ENCODE measurements around the gene USP36. TPM values are rescaled to one million over a fixed set of nuclear protein-coding genes. Genes with fewer than 3 reads are reported as not detected.

Gene USP36
- total RNA-seq, 3 donors from 2014 or later: 50.2 to 58.8 (median 55.4) TPM

DNA sequence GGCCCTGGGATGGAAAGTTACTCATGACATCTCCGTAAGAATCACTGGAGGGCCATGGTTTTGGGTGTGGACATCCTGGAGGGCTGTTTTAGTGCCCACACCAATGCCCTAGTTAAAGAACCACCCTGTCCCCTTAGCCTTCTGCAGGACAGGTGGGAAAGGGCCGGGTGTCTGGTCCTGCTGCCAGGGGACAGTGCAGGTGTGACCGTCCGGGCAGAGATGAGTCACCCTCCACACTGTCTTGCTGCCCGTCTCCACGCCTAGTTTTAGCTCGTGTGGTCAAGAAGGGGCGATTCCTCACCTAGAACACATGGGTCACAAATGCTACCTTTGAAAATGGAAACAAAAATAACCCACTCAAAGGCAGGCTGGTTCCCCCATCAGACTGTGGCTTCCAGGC is 45.3 kb upstream of the USP36 start:
- H3K9me3 ChIP-seq: no peaks in the 10 kb centered on the region
- DNase-seq (ENCODE audit: low spot score in 2 of 2): no peak
- H3K27ac ChIP-seq: peak overlapping the region; percentile 85 to 98
- peaks cover 19 to 20% of the 10 kb centered on the region in 2 donors for H3K4me1 ChIP-seq
- no peaks in the 10 kb centered on the region for H3K27me3 ChIP-seq
- no peaks in the 10 kb centered on the region for H3K36me3 ChIP-seq
- no peak overlapping the region for H3K4me3 ChIP-seq
- no peak for TF ChIP-seq POLR2A (IDR thresholded peaks at IDR 0.05)
- TF ChIP-seq, protein P1, sequence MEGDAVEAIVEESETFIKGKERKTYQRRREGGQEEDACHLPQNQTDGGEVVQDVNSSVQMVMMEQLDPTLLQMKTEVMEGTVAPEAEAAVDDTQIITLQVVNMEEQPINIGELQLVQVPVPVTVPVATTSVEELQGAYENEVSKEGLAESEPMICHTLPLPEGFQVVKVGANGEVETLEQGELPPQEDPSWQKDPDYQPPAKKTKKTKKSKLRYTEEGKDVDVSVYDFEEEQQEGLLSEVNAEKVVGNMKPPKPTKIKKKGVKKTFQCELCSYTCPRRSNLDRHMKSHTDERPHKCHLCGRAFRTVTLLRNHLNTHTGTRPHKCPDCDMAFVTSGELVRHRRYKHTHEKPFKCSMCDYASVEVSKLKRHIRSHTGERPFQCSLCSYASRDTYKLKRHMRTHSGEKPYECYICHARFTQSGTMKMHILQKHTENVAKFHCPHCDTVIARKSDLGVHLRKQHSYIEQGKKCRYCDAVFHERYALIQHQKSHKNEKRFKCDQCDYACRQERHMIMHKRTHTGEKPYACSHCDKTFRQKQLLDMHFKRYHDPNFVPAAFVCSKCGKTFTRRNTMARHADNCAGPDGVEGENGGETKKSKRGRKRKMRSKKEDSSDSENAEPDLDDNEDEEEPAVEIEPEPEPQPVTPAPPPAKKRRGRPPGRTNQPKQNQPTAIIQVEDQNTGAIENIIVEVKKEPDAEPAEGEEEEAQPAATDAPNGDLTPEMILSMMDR (IDR thresholded peaks at IDR 0.05): no peak
- no peak for TF ChIP-seq POLR2AphosphoS5 (IDR thresholded peaks at IDR 0.05)
- intact Hi-C loops (cut with DNase I; ENCODE audit: low total_unique reads): no loop called here

DNA sequence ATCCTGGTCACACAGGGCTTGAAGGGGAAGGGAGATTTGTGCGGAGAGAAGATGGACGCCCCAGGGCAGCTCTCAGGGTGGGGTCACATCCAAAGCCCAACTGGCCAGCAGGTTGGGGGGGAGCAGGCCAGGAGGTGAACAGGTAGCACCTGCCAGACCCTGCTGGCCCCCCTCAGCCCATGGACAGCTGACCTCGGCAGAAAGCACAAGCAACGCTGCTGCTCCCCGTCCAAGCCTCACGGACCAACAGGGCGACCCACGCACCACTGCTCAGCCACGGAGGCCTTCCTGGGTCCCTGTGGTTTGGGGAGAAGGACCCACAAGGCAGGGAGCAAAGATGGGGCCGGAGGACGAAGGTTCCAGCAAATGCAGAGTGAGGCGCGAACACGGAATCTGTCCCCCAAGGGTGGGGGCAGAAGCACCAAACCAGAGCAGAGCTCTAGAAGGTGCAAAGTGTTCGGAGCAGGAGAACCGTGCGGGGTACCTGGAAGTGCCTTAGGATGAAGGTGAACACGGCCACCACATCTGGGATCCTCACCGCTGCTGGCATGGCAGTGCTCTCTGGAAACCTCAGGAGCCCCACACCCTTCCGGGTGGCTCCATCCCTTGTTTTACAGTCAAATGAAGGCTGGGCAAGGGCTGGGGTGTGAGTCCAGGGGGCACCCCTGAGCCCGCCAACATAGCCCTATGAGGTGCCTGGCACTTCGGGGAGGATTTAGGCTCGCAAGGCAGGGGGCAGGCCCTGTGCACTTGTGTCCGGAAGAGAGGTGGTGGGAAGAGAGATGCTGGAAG is 44.5 kb upstream of the USP36 start:
- H3K9me3 ChIP-seq: no peaks in the 10 kb centered on the region
- TF ChIP-seq POLR2A (IDR thresholded peaks at IDR 0.05): no peak
- TF ChIP-seq, protein P1 (IDR thresholded peaks at IDR 0.05): no peak
- no peak for TF ChIP-seq POLR2AphosphoS5 (IDR thresholded peaks at IDR 0.05)
- H3K27ac ChIP-seq: peak overlapping the region; percentile 85 to 98
- DNase-seq (ENCODE audit: low spot score in 2 of 2): no peak
- H3K4me1 ChIP-seq: peaks cover 19 to 20% of the 10 kb centered on the region in 2 donors
- H3K36me3 ChIP-seq: no peaks in the 10 kb centered on the region
- intact Hi-C loops (cut with DNase I; ENCODE audit: low total_unique reads): no loop called here
- peak overlapping the region in 2 of 3 donors; percentile 28 to 59 for H3K4me3 ChIP-seq
- H3K27me3 ChIP-seq: no peaks in the 10 kb centered on the region

DNA sequence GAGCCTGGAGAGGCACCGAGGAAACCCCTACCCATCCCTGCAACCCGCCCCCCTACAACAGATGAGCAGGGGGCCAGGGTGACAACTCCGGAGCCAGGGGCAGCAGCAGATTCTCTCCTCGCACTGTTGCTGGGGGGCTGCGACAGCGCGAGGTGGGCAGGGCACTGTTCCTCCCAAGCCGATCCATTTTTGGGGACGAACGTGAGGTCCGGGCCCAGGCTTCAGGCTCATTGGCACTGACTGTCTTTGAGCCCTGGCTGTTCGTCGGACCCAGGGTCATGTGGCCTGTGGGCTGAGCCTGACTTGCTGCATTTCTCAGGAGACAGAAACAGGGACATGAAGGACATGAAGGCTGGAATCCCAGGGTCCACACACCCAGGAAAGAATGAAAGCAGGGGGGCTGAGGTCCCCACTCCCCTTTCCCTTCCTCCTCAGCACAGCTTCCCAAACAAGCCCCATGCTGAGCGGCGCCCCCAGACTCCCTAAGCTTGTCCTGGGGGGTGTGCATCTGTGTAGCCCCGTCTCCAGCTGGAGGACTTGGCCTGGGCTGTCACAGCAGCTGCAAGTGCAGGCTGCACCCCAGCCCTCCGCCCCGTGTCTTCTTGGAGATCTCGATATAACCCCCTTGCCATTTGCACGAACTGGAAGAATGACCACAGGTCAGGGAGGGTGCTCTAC is 43.7 kb upstream of the USP36 start:
- H3K4me3 ChIP-seq: peak overlapping the region; percentile 28 to 59 (median 33)
- TF ChIP-seq, protein P1 (IDR thresholded peaks at IDR 0.05): no peak
- no peak for TF ChIP-seq POLR2A (IDR thresholded peaks at IDR 0.05)
- TF ChIP-seq POLR2AphosphoS5 (IDR thresholded peaks at IDR 0.05): no peak
- no peaks in the 10 kb centered on the region for H3K27me3 ChIP-seq
- no peaks in the 10 kb centered on the region for H3K9me3 ChIP-seq
- DNase-seq (ENCODE audit: low spot score in 2 of 2): no peak
- peaks cover 19 to 20% of the 10 kb centered on the region in 2 donors for H3K4me1 ChIP-seq
- no peaks in the 10 kb centered on the region for H3K36me3 ChIP-seq
- H3K27ac ChIP-seq: peak overlapping the region; percentile 85 to 98
- intact Hi-C loops (cut with DNase I; ENCODE audit: low total_unique reads): no loop called here

DNA sequence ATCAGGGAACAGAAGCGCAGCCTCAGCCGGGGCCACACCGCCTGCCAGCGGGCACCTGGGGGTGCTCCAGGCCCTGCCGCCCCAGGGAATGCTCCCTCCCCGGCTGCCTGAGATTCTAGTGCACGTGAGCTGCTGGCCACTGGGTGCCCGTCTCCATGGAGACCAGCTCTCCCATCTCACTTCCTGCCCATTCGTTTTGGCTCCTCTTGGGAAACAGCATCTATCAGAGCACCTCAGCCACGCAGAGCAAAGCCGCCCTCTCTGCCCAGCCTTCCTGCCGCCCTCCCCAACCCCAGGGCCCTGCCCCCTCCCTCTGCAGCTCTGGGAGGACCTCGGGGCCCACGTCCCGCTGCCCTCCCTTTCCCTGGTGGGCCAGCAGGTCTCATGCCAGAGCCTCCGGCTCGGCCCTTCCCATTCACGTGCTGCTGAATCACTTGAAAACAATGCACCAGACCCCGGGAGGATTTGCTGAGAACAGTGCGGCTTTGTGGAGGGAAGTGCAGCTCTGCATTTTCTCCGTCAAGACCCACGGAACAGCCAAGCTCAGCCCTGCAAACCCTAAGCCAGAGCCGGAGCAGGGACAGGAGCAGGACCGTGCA is 43.0 kb upstream of the USP36 start:
- Histone ChIP-seq H3K36me3 (no peaks in the 10 kb centered on the region), H3K4me1 (peaks cover 19 to 20% of the 10 kb centered on the region in 2 donors), H3K27ac (peak overlapping the region; percentile 85 to 98), H3K27me3 (no peaks in the 10 kb centered on the region), H3K4me3 (peak overlapping the region; percentile 28 to 59 (median 33)), H3K9me3 (no peaks in the 10 kb centered on the region)
- peak; percentile 60 to 82 for DNase-seq (ENCODE audit: low spot score in 2 of 2)
- TF ChIP-seq POLR2AphosphoS5 (IDR thresholded peaks at IDR 0.05): peak; percentile 77 to 95 (median 86)
- TF ChIP-seq, protein P1 (IDR thresholded peaks at IDR 0.05): no peak
- TF ChIP-seq POLR2A (IDR thresholded peaks at IDR 0.05): peak; percentile 20
- intact Hi-C loops (cut with DNase I; ENCODE audit: low total_unique reads): no loop called here

All from breast epithelium (tissue), 4 donors.